Measurements from ENCODE around the gene TIE1.

DNA sequence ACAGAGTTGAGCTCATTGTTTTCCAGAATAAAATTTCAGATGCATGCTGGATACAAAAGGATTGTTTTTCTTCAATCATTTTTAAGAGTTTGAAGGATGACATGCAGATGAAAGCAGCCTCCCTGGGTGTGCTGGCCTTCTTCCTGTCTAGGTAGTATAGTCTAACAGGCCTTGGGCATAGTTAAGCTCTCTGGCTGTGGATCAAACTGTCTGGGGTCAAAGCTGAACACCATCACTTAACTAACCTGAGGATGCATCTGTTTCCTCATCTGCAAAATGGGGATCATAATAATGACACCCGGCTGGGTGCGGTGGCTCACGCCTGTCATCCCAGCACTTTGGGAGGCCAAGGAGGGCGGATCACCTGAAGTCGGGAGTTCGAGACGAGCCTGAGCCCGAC lies 6.0 kb upstream of the TIE1 start:
- TF ChIP-seq EZH2 (IDR thresholded peaks at IDR 0.05; ENCODE audit: insufficient read depth, poor library complexity, severe bottlenecking), result no peak
- no peak for TF ChIP-seq EZH2phosphoT487 (IDR thresholded peaks at IDR 0.05; ENCODE audit: insufficient read depth, low read depth)
